GM19351 (cell line): ENCODE measurements around the gene OS9.
A peak's percentile ranks its signal among the peaks of the same experiment; 100 is the strongest.

Source experiments
- ATAC-seq: cut with Tn5 transposase; IDR thresholded peaks from one replicate; pipeline ENCODE4 v1.9.1; 2021; ENCODE audit warnings: mild to moderate bottlenecking, moderate library complexity; ENCODE audit not compliant: unreplicated experiment

Gene OS9

DNA sequence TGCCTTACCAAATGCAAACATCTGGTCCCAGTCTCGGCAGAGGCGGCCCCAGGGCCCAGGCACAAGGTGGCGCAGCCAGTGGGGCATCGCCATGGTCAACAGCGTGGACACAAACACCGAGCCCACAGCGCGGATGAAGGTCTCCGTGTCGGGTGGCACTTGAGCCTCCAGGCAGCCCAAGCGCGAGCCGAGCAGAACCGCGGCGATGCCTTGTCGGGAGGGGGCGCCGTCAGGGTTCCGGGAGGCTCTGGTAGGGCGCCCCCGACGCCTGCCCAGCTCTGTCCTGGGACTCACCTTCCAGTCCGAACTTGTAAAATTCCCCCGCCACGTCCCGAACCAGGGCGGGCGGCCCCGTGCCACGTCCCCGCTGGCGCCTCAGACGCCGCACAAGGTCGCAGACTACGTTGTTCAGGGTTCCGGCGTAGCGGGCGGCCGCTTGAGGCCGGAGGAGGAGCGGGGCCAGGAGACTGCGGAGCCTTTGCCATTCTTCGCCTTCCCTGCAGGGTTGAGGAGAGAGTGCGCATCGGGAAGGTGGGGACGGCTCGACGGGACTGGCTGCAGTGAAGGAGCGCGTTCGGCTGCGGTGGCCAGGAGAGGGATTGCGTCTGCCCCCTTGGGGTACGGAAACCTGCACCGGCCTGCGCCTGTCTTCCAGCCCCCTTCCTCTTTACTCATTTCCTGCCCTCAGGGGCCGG lies 71.2 kb downstream of the OS9 start:
- ATAC-seq: peak; percentile 64

DNA sequence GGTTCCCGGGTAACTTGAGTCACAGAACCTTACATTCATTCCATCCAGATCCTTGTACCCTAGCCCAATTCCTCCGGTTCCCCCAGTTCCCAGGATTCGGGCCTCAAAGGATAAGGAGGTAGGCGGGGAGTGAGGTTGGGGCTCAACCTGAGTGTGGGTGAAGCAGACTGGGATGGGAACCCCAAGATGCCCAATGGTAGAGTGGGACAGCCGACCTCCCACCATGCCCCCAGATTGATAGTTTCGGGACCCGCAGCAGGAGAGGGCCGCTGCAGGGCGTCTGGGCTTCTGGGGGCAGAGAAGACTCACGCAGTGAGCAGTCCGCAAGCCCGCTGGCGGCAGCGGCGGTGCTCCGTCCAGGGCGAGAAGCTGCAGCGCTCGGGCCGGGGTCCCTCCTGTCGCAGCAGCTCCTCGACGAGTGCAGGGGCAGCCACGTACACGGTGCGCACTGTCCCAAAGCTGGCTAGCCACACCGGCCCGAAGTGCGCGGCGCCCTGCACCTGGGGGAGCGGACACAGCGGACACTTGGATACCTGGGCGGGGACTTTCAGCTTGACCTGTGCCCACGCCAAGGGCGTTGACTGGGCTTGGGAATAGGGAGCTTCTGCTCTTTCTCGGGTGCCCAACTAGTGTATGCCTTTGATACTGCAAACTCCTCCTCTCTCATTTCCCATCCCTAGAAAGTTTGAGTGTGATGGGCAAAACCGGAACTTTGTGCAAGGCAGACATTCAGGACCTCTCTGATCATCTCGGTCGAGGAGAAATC lies 71.9 kb downstream of the OS9 start:
- ATAC-seq: no peak

DNA sequence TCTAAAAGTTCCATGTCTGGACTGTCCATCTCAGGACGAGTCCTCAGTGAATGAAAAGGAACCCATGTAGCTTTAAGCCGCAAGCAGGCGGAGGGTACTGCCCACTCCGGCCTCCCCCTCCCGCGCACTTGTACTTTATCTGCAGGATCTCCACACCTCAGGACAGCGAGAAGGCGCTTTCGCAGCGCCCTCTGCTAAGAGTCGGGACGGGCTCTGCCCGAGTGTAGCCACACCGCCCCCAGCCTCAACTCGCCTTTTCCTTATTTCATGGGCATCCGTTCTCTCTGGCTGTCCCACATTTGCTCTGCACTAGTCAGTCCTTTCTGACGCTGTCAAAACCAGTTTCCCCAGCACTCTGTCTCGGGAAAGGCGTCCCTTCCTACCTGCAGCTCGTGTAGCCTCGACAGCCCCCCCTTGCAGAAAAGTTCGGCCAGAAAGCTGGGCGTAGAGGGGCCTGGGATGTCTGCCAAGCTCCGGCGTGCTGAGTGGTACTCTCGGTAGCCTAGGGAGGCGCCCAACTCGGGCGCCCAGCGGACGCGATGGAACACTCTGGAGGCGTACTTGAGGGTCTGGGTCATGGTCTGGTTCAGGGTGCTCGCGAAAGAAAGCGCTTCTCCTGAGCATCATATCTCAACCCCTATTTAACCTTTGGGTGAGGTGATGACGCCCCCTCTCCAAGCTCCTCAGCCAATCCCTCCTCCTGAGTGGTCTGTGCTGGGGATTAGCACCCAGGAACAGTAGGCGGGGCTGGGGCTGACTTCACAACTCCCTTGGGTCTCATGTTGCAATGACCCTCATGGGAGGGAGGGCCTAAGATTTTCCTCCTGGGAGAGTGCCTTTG lies 72.8 kb downstream of the OS9 start, which contains the start of gene CYP27B1:
Gene CYP27B1, minus strand, starts transcription at position 615 of the 841 bp plus-strand sequence. Its CDS starts 37 bp downstream, at position 578.
- no peak for ATAC-seq

DNA sequence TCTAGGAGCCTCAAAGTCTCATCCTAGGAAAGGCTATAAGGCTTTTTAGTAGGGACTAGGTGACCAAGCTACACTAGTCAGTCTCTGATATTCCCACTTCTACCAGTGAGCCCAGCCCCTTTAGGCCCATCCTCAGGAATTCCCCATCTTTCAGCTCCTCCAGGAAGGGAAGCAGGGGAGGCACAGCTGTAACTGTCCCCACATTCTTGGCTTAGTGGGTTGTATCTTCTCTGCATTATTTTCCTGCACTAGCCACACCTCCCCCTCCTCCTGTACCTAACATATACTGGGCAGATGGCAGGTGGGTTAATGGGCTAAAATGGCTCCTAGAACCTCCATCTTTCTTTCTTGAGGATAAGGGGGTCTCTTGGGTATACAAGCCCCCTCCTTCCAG lies 73.4 kb downstream of the OS9 start:
- no peak for ATAC-seq

DNA sequence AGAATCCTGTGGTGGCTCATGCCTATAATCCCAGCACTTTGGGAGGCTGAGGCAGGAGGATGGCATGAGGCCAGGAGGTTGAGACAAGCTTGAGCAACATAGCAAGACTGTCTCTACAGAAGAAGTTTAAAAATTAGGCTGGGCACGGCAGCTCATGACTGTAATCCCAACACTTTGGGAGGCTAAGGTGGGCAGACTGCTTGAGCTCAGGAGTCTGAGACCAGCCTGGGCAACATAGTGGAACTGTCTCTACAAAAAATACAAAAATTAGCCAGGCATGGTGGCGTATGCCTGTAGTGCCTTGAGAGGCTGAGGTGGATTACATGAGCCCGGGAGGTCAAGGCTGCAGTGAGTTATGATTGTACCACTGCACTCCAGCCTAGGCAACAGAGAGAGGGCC lies 73.9 kb downstream of the OS9 start:
- no peak for ATAC-seq

DNA sequence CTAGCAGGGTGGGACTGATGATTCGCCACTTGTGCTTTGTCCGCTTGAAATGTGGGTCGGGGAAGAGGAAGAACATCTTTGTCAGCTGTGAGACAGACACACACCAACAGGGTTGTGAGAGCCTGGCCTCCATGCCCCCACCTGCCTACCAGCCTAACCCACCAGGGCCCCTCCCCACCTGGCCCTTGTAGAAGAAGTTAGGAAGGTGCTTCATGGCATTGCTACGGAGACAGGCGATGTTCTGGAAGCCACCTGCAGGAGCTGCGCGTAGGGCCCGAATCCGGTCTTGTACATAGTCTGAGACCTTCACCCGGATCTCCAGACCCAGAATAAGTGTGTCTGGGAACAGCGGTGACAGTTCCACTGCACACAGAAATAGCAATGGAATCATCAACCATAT lies 75.7 kb downstream of the OS9 start:
- no peak for ATAC-seq

DNA sequence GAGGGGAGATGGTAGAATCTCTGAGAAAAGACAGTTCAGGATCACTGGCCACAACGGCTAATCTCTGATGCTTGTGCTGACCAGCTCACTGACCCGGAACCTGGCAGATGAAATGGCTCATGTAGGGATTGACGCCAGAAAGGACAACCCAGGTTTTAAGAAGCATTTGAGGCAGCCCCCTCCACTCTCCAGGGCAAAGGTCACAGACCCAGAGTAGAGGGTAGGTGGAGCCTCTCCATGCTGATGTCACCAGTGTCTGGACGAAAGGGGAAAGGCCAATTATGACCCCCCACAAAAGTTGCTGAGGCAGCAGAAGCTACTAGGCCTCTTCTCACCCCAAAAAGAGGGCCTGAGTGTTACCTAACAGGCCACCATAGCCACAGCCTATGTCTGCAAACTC lies 76.8 kb downstream of the OS9 start:
- no peak for ATAC-seq
